AG09319 (cell line): ENCODE results near the gene STARD8.
"Not testable (repeated sequence)": the region's sequence is repeated elsewhere in the genome, so short reads cannot be mapped to it uniquely, and the experiment has no call there.

ENCODE experiments used
- DNase-seq: peaks from one replicate; pipeline ENCODE4 v3.0.0-alpha.2; 2010; ENCODE audit warnings: low read depth; ENCODE audit errors: extremely low read depth
- TF ChIP-seq, protein P1 (sequence below): IDR thresholded peaks from 2 replicates; pipeline ENCODE4 v1.5.1; 2011; ENCODE audit warnings: low read depth, mild to moderate bottlenecking, inconsistent platforms, low read length, moderate library complexity

STARD8 gene

DNA sequence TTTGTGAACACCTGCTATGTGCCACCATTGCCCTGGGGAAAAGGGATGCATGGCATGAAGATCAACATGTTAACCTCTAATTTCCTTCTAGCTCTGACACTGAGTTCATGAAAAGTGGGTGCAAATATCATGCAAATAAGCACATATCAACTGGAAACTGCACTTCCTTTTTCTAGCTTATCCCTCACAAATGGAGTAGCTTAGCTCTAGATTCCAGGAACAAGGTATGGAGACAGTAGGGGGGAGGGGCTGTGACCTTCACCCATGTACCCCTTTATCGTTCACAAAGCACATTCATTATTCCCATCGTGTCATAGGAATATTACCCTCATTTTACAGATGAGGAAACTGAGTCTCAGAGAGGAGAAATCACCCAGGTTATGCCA is 37.4 kb downstream of the STARD8 start:
- TF ChIP-seq, protein P1, sequence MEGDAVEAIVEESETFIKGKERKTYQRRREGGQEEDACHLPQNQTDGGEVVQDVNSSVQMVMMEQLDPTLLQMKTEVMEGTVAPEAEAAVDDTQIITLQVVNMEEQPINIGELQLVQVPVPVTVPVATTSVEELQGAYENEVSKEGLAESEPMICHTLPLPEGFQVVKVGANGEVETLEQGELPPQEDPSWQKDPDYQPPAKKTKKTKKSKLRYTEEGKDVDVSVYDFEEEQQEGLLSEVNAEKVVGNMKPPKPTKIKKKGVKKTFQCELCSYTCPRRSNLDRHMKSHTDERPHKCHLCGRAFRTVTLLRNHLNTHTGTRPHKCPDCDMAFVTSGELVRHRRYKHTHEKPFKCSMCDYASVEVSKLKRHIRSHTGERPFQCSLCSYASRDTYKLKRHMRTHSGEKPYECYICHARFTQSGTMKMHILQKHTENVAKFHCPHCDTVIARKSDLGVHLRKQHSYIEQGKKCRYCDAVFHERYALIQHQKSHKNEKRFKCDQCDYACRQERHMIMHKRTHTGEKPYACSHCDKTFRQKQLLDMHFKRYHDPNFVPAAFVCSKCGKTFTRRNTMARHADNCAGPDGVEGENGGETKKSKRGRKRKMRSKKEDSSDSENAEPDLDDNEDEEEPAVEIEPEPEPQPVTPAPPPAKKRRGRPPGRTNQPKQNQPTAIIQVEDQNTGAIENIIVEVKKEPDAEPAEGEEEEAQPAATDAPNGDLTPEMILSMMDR = no peak
- DNase-seq = no peak

DNA sequence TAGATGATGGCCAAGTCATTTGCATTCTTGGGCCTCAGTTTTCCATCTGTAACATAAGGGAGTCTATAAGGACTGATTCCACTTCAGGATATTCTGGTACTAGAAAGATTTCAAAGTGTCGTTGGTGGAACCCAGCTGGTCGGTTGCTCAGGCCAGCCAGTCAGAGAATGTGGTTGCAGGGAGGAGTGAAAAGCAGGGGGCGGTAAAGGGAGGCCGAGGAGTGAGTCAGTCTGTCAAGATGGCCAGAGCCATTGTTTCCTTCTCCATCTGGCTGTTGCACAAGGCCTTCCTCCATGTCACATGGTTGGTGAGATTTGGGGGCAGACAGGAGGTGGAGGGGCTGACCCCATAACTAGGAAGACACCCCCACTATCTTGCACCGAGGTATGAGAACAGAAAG is 38.2 kb downstream of the STARD8 start:
- TF ChIP-seq, protein P1 = peak; percentile 15
- no peak for DNase-seq

DNA sequence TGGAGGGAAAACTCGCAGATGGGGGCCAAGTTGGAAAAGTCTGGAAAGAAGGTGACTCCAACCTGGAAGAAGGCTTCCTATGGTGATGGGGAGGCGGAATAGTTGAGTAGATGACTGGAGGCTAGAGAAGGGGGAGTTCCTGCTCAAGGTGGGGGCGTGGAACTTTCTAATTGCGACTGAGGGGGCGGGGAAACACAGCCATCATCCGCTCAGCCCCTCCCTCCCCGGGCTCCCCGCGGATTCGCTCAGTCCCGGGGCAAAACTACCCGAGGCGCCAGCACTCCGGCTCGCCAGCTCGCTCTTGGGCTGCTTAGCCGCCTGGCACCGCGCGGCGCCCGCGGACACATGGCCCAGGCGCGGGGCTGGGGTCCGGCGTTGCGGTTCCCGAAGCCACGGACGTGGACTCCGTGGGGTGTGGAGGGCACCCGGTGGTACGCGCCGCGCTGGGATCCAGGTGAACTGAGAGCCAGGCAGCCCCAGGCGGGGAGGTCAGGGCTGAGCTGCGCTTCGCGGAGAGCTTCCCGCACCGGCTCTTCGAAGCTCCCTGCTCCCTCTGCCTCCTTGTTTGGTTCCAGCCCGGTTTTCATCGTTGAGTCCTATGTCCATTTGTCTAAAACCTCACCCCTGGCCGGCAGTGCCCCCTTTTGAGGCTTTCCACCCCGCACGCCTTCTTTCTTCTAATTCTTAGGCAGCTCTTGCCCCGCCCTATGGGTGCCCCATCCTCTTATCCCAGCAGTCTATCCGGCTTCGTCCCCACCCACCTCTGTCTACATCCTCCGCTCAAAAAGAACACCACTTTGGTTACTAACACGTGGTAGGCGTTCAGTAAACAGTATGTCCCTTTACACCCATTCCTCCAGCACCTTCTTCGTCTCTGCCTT is 38.9 kb downstream of the STARD8 start:
- DNase-seq = no peak
- TF ChIP-seq, protein P1 = no peak

DNA sequence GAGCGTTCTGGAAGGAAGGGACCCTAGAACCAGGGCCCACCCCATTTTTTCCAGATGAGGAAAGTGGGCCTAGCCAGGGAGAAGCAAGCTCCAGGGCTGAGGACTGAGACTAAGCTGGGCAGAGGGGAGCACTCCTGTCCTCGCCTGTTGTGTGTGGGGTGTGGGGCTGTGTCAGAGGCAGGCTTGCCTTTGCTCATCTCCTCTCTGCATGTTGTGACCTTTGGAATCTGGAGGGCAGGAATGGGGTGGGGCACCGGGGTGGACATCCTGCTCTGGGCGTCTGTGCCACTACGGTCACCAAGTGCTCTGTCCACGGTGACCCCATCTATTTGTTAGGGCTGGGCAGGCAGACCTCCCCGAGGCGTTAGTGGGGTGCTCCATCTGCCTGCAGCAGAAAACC is 41.5 kb downstream of the STARD8 start:
- not testable (repeated sequence) for DNase-seq

DNA sequence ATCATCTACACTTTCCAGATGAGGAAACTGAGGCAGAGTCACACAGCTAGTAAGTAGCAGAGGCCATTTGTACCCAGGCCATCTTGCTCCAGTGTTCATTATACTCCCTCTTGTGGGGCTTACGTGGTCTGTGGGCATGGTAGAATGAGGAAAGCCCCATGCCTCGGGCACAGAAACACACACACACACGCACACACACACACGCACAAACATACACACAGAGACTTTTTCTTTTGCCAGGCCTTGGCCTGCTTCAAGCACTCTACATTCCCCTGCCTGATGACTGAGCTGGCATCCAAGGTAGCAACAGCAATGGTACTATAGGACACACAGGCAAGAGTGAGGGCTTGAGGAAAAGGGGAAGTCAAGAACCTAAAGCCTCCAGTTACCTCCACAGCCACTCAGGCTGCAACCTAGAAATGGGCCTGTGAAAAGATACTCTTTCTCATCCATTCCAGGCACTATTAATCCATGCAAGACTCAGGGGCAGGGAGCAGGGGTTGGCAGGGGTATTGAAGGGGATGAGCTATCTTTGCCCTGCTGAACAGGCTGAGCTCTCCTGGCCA is 43.6 kb downstream of the STARD8 start:
- no peak for DNase-seq
- TF ChIP-seq, protein P1 = no peak

DNA sequence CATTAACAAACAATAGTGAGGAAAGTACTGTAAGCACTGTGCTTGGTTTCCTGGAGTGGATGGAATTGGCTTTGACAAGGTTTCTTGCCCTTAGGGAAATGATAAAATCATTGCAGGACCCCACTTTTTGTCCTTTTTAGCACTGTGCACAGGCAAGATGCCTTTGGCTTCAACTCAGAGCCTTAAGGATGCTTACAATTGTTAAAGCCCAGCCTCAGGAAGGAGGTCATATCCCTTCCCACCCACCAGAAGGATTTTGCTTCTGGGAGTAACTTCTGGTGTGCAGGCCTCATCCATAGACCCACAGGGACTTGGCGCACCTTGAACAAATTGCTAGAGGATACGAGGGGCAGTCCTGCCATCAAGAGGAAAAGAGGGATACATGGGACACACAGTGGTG is 44.5 kb downstream of the STARD8 start:
- TF ChIP-seq, protein P1 = no peak

DNA sequence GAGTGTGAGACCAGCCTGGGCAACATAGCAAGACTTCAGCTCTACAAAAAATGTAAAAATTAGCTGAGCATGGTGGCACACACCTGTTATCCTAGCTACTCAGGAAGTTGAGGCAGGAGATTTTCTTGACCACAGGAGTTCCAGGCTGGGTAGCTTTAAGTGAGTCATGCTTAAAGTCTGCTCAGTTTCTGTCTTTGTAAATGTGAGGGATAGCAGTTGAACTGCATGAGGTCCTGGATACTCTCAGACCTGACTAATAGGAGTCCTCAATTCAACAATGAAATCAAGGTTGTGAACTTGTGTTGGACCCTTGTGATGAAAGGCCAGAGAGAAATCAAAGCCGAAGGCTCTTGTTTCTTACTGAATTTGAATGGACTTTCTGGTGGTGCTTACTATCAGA is 45.2 kb downstream of the STARD8 start:
- DNase-seq = no peak
- TF ChIP-seq, protein P1 = no peak

More for the DNA sequence above, 44.5 kb downstream of the STARD8 start:
- DNase-seq = no peak
